ENCODE results near the gene KRTAP19-3.
"Not testable (repeated sequence)": the region's sequence is repeated elsewhere in the genome, so short reads cannot be mapped to it uniquely, and the experiment has no call there.

The KRTAP19-3 gene
- 0 reads per million in 4 experiments for total RNA-seq

- no peak for DNase-seq
Measured at GRCh38 chr21:30491963-30492428, at the start of gene KRTAP19-3. Gene KRTAP19-3 (minus strand): TSS chr21:30492013. CDS start chr21:30491957, 56 bp downstream.

- DNase-seq, result no peak
Measured at GRCh38 chr21:30518876-30519275, 27.1 kb upstream of the KRTAP19-3 start.

DNA sequence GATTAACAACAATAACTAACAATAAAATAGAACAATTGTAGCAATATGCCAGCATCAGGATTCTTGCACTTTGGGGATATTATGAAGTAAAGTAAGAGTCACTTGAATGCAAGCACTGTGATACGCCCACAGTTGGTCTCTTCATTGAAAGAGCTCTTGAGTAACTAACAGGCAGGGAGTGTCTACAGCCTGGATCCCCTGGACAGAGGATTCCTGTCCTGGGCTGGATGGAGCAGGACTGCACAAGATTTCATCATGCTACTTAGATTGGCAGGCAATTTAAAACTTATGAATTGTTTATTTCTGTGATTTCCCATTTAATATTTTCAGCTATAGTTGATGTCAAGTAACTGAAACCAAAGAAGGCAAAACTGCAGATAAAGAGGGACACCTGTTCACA is 23.9 kb upstream of the KRTAP19-3 start:
- DNase-seq, result no peak

- not testable (repeated sequence) for DNase-seq
Measured at GRCh38 chr21:30505621-30506205, 13.9 kb upstream of the KRTAP19-3 start.

- DNase-seq, result no peak
Measured at GRCh38 chr21:30502041-30502440, 10.2 kb upstream of the KRTAP19-3 start, which contains the start of gene KRTAP19-5. Gene KRTAP19-5 (minus strand): TSS chr21:30502141. CDS start chr21:30502090, 51 bp downstream.

- no peak for DNase-seq
Measured at GRCh38 chr21:30497065-30497464, 5.3 kb upstream of the KRTAP19-3 start, which contains the start of gene KRTAP19-4. Gene KRTAP19-4 (minus strand): TSS chr21:30497165. CDS start chr21:30497110, 55 bp downstream.

DNA sequence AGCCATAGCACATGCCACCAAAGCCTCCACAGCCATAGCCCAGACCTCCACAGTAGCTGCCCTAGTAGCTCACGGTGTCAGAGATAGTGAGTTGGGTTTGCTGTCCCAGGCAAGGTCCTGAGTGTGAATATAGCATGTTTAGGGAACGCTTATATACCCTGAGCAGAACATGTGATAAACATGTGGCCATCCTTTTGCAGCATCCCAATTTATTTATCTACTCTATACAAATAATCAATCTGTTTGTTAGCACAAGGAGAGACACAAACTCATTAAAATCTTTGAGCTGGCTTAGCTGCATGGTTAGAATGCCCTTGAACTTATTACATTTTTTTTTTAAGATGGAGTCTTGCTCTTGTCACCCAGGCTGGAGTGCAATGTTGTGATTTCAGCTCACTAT is 4.5 kb downstream of the KRTAP19-3 start, which contains the start of gene KRTAP19-2:
Gene KRTAP19-2, minus strand, starts transcription at position 101 of the 400 bp plus-strand sequence. Its CDS starts 88 bp downstream, at position 13.
- no peak for DNase-seq

DNA sequence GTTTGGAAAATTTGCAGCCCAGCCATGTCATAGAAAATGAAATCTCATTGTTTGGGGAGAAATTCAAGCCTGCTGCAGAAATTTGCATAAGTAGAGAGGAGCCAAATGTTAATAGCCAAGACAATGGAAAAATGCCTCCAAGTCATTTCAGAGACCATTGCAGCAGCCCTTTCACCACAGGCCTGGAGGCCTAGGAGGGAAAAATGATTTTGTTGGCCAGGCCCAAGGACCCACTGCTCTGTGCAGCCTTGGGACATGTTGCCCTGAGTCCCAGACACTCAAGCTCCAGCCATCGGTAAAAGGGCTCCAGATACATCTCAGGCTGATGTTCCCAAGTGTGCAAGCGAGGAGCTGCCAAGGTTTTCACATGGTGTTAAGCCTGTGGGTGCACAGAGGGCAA is 5.6 kb downstream of the KRTAP19-3 start:
- no peak for DNase-seq

- DNase-seq, result no peak
Measured at GRCh38 chr21:30482130-30482529, 9.7 kb downstream of the KRTAP19-3 start.

DNA sequence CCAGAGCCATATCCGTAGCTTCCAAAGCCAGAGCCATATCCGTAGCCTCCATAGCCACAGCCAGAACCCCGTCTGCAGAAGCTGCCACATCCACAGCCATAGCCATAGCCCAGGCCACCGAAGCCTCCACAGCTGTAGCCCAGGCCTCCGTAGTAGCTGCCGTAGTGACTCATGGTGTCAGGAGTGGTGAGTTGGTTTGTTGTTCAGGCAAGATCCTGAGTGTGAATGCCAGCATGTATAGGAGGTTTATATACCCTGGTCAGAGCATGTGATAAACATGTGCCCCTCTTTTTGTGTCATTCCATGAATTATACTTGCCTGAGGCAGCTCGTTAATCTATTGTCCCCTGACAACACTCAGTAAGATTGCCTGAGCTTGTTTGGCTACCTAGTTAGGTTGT is 11.7 kb downstream of the KRTAP19-3 start, which contains the start of gene KRTAP19-1:
Gene KRTAP19-1, minus strand, starts transcription at position 223 of the 400 bp plus-strand sequence. Its CDS starts 50 bp downstream, at position 173.
- DNase-seq, result no peak

DNA sequence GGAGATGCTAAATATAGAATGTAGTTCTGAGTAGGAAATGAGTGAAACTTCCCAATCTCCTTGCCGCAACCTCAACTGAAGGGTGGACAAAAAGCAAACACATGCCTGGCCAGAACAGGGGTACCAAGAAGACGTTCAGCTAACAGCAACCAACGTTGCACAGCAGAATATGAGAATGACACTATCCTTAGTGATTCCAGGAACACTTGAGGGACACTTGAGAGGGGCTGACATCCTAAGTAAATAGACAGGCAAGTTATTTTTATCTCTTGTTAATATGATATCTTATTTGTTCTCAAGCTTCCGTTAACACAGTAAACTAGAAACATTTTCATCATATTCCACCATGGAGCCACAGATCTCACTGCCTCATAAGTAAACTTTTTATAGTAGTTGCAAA is 12.6 kb downstream of the KRTAP19-3 start:
- no peak for DNase-seq

GRCh38 chr21:30478004-30478403 is 13.8 kb downstream of the KRTAP19-3 start:
- no peak for DNase-seq

DNA sequence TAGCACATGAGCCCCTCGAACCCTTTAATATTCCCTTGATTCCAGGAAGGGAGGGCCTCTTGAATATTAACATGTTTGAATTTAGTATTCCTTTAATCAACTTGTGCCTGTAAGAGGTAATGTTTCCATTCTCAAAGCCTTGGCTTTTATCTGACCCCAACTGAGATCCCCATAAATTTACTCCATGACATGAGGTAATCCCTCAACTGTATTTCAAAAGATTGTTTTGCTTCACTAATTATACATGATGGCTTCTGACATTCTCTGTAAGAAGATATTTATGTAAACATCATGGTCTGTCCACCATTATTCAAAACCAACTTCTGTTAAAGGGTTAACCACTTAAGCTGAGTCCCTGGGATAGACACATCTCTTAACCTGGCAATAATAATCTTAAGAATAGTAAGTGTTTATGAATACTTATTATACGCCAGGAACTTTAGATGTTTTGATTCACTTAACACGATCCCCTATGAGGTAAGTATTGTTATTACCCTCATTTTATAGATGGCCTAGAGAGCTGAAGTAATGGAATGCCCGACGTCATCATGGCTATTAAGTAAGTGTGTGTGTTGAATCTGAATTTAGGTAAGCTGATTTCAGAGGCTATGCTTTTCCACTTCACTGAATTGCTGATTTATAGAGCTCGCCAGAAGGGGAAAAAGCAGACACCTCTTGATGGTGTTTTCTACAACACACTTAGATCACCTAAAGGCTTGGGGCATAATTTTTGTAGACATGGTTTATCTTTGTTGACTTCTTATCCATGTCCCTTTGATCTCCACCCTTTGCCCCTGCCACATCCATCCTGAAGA is 22.7 kb downstream of the KRTAP19-3 start:
- no peak for DNase-seq

DNA sequence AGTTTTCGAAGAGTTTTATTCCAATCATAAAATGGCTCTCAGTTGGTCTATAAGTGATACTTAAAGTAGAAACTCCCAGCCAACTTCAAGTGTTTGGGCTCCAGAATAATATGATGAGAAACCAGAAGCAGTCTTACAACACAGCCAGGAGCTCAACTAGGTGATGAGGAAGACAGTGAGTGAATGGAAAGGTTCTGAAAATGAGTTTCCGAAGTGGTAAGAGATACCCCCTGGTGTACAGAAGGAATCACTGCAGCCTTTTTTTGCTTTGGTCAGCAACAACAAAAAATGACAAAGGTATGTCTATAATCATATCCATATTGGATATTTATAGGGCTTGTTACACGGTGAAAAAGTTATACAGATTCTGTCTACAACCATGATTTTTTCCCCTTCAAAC is 28.1 kb downstream of the KRTAP19-3 start:
- DNase-seq, result no peak

- DNase-seq, result no peak
Measured at GRCh38 chr21:30448514-30448913, 43.3 kb downstream of the KRTAP19-3 start.

- no peak for DNase-seq
Measured at GRCh38 chr21:30447056-30447455, 44.8 kb downstream of the KRTAP19-3 start.

- DNase-seq, result no peak
Measured at GRCh38 chr21:30444204-30444603, 47.6 kb downstream of the KRTAP19-3 start.

- DNase-seq, result no peak
Measured at GRCh38 chr21:30443226-30443625, 48.6 kb downstream of the KRTAP19-3 start.

Measured in effector CD8-positive, alpha-beta T cell (primary cell).